ENCODE measurements around the gene MYADML2. TPM values are rescaled to one million over a fixed set of nuclear protein-coding genes. Genes with fewer than 3 reads are reported as not detected.

The MYADML2 gene
- total and polyA plus RNA-seq, 11 donors, result 0.19 to 11.2 (median 3.9) TPM

DNA sequence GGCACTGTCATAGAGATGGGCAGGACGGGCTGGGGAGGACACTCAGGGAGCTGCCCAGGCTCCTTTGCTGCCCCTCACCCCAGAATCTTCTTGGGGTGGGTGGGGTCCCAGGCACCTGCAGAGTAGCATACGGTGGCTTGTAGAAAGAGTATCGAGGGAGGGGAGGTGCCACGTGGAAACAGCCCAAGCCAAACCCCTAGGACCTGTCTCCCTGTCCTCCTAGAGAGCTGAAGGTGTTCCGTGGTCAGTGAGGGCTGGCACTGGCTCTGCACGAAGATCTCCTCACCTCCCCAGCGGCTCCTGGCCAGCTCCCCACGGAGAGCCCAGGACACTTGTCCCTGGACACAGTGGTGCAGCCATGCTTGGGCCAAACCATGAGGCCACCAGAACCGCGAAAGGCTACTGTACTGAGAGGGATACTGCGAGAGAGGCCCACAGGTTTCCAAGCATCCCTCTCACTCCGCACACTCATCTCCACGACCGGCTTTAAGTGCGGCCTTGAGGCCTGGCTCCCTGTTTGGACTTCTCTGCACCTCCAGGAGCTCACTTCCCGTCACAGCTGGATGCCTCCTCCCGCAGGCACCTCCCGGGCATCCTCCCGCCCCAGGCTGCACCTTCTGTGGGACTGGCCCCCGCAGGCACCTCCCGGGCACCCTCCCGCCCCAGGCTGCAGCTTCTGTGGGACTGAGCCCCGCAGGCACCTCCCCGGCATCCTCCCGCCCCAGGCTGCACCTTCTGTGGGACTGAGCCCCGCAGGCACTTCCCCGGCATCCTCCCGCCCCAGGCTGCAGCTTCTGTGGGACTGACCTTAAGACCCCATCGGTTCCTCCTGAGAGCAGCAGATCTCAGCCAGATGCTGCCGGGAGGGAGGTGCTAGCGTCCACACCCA, 17.5 kb downstream of the MYADML2 start:
- H3K4me1 ChIP-seq, result peaks cover 11 to 35% (median 25%) of the 10 kb centered on the region in 12 donors
- DNase-seq (no peak), ATAC-seq (no peak)
- TF ChIP-seq, protein P1, sequence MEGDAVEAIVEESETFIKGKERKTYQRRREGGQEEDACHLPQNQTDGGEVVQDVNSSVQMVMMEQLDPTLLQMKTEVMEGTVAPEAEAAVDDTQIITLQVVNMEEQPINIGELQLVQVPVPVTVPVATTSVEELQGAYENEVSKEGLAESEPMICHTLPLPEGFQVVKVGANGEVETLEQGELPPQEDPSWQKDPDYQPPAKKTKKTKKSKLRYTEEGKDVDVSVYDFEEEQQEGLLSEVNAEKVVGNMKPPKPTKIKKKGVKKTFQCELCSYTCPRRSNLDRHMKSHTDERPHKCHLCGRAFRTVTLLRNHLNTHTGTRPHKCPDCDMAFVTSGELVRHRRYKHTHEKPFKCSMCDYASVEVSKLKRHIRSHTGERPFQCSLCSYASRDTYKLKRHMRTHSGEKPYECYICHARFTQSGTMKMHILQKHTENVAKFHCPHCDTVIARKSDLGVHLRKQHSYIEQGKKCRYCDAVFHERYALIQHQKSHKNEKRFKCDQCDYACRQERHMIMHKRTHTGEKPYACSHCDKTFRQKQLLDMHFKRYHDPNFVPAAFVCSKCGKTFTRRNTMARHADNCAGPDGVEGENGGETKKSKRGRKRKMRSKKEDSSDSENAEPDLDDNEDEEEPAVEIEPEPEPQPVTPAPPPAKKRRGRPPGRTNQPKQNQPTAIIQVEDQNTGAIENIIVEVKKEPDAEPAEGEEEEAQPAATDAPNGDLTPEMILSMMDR (IDR thresholded peaks at IDR 0.05), result no peak
- TF ChIP-seq POLR2A (IDR thresholded peaks at IDR 0.05), result no peak
- no peak overlapping the region for H3K27ac ChIP-seq
- H3K36me3 ChIP-seq, result no peaks in the 10 kb centered on the region
- peaks cover 0 to 14% (median 0%) of the 10 kb centered on the region in 9 donors for H3K27me3 ChIP-seq
- WGBS, 4 donors, result 91 to 94% (median 93%) methylated on average over 23 to 31 of the region's 31 CpGs
- no peaks in the 10 kb centered on the region for H3K9me3 ChIP-seq
- intact Hi-C loops (cut with DNase I), result loop anchor here in 1 of 10 donors (5.0 kb wide), 1 partner anchor 57 kb away; the partner anchor contains the start of gene ARHGDIA
- H3K4me3 ChIP-seq, result no peak overlapping the region

- no peak for TF ChIP-seq POLR2A (IDR thresholded peaks at IDR 0.05)
- TF ChIP-seq, protein P1 (IDR thresholded peaks at IDR 0.05), result no peak
- H3K27me3 ChIP-seq, result peaks cover 0 to 14% (median 0%) of the 10 kb centered on the region in 9 donors
- no peaks in the 10 kb centered on the region for H3K36me3 ChIP-seq
- no peak for DNase-seq
- ATAC-seq, result no peak
- peak overlapping the region in 11 of 12 donors; percentile 27 to 98 (median 91) for H3K4me3 ChIP-seq
- H3K9me3 ChIP-seq, result no peaks in the 10 kb centered on the region
- peak overlapping the region in 1 of 12 donors; percentile 39 for H3K27ac ChIP-seq
- intact Hi-C loops (cut with DNase I), result loop anchor here in 1 of 10 donors (5.0 kb wide), 1 partner anchor 56 kb away; the partner anchor contains the start of gene ARHGDIA
- 37 to 54% (median 43%) methylated on average over 23 to 44 of the region's 44 CpGs for WGBS, 4 donors
- peaks cover 16 to 43% (median 33%) of the 10 kb centered on the region in 12 donors for H3K4me1 ChIP-seq
These were observed 18.3 kb downstream of the MYADML2 start for GRCh38 chr17:81928544-81929252.

- WGBS, 4 donors, result 1% methylated on average over 36 to 98 of the region's 98 CpGs
- Histone ChIP-seq H3K4me1 (peaks cover 21 to 51% (median 41%) of the 10 kb centered on the region in 12 donors), H3K4me3 (peak within 1 kb of the TSS; percentile 84 to 98 (median 94)), H3K27me3 (peaks cover 0 to 14% (median 0%) of the 10 kb centered on the region in 9 donors), H3K36me3 (peaks cover 0 to under 1% (median 0%) of the 10 kb centered on the region in 9 donors), H3K9me3 (no peaks in the 10 kb centered on the region), H3K27ac (peak within 1 kb of the TSS; percentile 86 to 99 (median 95))
- intact Hi-C loops (cut with DNase I), result loop anchor here in 1 of 10 donors (5.0 kb wide), 1 partner anchor 56 kb away; the partner anchor contains the start of gene ARHGDIA
- DNase-seq, result peak; percentile 91 to 96 (median 93)
- TF ChIP-seq, protein P1 (IDR thresholded peaks at IDR 0.05), result peak in 7 of 12 donors; percentile 11 to 51 (median 31)
- peak; percentile 27 to 69 for TF ChIP-seq POLR2A (IDR thresholded peaks at IDR 0.05)
- ATAC-seq, result peak; percentile 33 to 70 (median 59)
These were observed 19.1 kb downstream of the MYADML2 start, which contains the start of gene MAFG for GRCh38 chr17:81927653-81928543. Gene MAFG (minus strand): TSS chr17:81927735. CDS start chr17:81923185, 4,550 bp downstream.
